PC-3 (cell line): Measurements from ENCODE around the gene FAM222A.

Experiments used
- EZH2 ChIP-seq: fragments of 300-600 bp; sonication (generic); IDR thresholded peaks from one replicate; pipeline ENCODE4 v1.6.1; 2017; ENCODE audit warnings: antibody characterized with exemption, mild to moderate bottlenecking, low read length; ENCODE audit not compliant: unreplicated experiment
- EZH2phosphoT487 ChIP-seq: fragments of 300-600 bp; sonication (generic); IDR thresholded peaks from 2 replicates; pipeline ENCODE4 v1.6.1; 2018; ENCODE audit warnings: mild to moderate bottlenecking, antibody characterized with exemption, low read length, borderline replicate concordance
- TF ChIP-seq, protein P1 (sequence below): fragments of 300-600 bp; sonication (generic); conservative IDR thresholded peaks from 2 replicates; pipeline ENCODE4 v1.5.1; 2017; ENCODE audit warnings: antibody characterized with exemption, low read depth, mild to moderate bottlenecking, low read length

GRCh38 chr12:109744026-109744425 lies 30.4 kb downstream of the FAM222A start:
- TF ChIP-seq, protein P1, sequence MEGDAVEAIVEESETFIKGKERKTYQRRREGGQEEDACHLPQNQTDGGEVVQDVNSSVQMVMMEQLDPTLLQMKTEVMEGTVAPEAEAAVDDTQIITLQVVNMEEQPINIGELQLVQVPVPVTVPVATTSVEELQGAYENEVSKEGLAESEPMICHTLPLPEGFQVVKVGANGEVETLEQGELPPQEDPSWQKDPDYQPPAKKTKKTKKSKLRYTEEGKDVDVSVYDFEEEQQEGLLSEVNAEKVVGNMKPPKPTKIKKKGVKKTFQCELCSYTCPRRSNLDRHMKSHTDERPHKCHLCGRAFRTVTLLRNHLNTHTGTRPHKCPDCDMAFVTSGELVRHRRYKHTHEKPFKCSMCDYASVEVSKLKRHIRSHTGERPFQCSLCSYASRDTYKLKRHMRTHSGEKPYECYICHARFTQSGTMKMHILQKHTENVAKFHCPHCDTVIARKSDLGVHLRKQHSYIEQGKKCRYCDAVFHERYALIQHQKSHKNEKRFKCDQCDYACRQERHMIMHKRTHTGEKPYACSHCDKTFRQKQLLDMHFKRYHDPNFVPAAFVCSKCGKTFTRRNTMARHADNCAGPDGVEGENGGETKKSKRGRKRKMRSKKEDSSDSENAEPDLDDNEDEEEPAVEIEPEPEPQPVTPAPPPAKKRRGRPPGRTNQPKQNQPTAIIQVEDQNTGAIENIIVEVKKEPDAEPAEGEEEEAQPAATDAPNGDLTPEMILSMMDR, result no peak
- TF ChIP-seq EZH2 (no peak), EZH2phosphoT487 (no peak)
